GM19099 (cell line): Measurements from ENCODE around the gene TREML2.

ENCODE experiments used
- POLR2A ChIP-seq: IDR thresholded peaks from 3 replicates; pipeline ENCODE4 v1.6.1; 2011; ENCODE audit warnings: low read depth; ENCODE audit not compliant: insufficient read length; ENCODE audit errors: extremely low read depth

Gene TREML2

DNA sequence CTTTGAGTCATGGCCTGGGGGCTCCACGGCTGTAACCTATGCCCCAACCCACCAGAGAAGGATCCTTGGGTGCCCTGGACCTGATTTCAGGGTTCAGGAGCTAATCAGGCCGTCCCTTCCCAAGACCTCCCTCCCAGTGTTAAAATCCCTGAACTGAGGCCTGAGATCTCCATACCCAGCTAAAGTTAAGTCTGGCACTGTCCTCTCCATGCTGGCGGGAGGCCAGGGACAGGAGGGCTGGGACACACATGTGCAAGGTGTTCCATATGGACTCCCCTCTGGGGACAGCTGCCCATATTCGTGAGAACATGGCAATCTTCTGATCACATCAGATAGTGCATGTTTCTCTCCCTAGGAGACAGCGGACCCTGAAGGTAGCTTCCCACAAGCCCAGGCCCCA, 15.7 kb upstream of the TREML2 start:
- TF ChIP-seq POLR2A, result no peak

DNA sequence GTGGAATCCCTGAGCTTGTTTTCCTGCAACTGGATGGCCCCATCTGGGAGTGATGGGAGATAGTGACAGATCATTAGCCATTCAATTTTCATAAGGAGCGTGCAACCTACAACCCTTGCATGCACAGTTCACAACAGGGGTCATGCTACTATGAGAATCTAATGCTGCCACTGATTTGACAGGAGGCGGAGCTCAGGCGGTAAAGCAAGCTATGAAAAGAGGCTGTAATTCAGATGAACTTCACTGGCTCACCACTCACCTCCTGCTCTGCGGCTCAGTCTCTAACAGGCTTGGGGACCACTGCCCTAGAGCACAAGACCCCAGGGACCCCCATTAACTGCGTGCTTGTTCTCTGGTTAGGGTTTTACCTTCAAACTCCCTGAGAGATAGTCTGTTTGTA, 14.8 kb upstream of the TREML2 start:
- TF ChIP-seq POLR2A, result no peak

DNA sequence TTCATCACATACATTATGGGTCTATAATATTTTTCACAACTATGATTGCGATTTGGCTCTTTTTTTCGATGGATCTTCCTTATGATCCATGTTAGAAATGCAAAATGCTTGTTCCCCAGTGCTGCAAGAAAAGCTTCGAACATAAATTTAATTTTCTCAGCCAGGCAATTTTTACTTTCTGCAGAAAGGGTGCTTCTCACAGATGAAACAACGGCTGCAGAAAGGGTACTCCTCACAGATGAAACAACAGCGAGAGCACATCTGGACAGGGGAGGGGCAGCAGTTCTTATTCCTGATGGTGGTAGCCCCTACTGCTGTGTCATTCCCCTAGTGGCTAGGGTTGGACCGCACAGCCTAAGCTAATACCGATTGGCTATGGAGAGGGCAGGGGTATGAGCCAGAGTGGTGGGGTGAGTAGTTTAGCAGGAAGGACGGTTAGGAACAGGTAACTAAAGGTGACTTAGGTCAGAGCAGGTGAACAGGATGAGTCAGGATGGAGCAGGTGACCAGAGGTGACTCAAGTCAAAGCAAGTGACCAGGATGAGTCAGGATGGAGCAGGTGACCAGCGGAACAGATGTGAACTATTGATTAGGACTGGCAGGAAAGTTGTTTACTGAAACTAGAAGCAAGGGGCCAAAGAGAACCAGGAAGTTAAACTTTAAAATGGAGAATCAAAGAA, 13.8 kb upstream of the TREML2 start:
- TF ChIP-seq POLR2A, result no peak

DNA sequence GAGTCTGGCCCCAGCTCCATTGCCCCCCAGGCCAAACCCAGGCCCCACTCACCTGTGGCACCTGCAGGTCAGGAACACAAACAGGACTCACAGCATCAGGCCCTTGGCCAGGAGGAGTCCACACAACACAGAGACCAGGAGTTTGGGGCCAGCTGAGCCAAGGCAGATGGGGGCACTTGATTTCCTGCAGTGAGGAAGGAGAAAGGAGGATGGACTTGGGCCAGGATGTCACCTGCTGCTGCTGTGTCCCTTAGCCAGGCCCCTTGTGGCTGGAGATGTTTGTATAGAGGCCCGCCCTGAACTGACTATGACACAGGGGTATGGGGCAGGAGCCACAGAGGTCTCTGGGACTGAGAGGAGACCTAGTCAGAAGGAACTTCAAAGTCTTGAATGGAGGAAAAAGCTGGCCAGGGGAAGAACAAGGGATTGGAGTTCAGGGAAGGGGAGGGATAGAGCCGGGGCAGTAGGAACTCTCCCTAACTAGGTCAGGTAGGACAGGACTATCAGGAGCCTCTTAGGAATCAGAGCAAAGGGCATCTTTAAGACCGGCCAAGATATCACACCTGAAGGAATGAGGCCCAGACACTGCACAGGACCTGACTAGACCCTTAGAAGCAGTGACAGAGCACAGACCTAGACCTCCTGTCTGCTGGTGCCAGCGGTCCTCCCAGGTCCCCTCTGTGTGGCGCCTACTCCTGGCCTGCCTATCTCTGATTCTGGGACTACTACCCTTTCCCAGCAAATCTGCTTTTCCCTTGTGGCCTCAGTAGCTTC, 8.8 kb upstream of the TREML2 start:
- no peak for TF ChIP-seq POLR2A

DNA sequence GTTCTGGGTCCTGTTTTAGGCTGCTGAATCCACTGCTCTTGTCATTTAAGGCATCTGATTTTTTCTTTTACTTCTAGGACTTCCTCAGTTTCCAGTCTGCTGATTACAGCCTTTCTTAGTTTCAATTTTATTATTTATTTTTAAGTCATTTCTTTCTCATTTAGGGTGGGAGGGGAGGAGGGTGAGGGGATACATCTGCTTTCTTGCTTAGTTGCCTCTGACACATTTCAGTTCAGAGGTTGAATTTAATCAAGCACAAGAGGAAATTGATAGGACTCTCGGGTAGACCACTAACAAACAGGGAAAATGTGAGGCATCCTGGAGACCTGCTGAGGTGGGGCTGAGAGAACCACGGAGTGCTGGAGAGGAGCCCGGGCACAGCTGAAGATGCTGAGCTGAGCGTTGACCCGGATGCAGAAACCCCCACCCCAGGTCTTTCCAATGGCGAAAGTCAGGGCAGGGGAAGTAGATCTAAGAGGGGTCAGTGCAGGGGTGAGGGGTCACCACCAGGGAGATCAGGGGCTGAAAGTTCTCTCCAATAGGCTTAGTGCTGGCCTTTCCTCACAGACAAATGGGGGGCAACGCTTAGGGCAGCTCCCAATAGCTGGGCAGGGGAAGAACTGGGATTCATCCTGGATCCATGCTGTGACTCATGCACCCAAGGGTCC, 7.6 kb upstream of the TREML2 start:
- TF ChIP-seq POLR2A, result no peak

DNA sequence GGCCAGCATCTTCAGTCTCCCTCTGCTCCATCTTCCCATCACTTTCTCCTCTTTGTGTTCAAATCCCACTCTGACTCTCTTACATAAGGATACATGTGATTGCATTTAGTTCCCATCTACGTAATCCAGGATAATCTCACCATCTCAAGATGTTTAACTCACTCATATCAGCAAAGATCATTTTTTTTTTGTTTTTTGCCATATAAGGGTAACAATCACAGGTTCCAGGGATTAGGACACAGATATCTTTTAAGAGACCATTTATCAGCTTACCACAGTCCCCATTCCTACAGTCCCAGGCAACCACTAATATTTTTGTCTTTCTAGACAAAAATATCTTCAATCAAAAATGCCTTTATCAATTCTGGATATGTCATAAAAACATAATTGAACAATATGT, 3.2 kb upstream of the TREML2 start:
- no peak for TF ChIP-seq POLR2A

DNA sequence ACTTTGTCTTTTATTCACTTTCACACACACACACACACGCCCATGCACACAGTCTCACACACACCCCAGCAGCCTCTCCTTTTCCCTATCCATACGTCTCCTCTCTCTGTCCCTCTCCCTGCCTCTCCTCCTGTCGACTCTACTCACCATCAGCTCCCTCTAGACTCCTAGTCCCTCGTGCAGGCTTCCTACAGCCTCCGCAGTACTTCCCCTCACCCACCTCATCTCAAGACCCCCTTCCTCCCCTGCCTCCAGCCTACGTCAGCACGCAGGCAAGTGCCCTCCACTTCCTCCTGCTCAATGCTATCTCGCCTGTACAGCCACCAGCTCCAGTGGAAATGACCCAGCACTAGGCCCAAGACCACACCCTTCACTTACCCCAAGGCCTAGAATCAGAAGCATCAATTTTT, 820 bp upstream of the TREML2 start:
- no peak for TF ChIP-seq POLR2A

DNA sequence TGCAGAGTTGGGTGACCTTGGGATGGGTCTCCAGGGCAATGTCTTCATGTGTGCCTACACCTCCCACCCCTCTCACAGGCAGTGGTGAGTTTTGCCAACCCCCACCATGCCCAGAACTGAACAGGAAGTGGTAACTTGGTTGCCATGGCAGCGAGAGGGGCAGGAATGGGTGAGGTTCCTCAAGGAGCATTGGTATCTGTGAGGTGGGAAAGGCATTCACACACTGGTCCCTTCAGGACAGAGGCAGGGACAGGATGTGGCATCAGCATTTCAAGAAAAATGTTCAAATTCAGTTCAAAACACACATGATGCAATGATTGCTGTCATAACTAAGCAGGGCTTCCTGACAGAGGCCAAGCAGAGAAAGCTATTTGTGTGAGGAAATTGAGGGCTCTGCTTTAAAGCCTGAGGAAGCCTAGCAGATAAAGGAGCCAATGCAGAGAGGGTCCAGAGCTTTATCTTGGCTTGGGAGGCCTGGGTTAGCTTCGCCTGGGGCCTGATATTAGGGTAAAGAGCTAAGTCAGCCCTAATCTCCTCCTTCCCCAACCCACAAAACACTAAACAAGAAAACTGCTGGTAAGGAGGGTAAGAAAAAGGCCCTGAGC, 551 bp downstream of the TREML2 start:
- no peak for TF ChIP-seq POLR2A

DNA sequence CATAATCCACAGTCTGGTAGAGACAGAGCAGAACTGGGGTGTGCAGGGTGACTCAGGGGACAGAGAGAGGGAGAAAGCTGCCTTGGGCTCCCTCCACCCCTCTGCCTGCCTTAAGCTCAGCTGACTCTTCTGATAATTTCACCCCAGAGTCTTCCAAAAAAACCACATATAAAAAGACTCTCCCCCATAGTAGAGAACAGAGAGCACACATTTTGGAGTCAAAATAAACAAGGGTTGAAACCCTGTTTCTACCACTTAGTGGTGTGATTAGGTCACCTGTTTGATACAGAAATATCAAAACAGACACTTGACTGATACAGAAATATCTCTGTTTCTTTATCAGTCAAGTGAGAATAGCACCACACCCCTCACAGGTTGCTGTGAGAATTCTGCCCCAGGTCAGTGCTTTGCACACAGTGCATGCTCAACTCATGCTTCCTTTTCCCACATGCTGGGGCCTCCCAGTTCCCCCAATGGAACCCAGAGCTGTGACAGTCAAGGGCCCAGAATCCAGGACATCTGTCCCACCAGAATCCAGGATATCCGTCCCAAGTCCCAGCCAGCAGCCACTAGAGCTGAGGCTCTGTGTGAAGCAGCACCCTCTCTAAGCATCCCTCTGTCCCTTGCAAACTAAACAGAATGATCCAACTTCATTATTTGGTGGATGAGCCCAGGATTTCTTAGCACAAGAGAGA, 1.2 kb downstream of the TREML2 start:
- no peak for TF ChIP-seq POLR2A

DNA sequence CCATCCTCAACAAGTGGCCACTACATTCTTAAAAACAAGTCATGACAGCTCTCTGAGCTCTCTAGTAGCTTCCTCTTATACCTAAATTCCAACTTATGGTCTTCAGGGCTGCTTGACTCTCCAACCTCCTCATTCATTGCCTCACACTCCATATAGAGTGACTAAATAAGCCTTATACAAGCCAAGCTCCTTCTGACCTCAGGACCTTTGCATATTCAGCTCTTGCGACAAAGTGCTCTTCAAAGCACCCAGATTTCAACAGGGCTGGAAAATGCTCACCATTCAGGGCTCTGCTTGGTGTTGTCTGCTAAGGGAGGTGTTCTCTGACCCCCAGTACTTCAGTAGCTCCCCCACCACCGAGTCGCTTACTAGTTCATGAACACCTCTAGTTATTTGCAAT, 3.7 kb downstream of the TREML2 start:
- no peak for TF ChIP-seq POLR2A

DNA sequence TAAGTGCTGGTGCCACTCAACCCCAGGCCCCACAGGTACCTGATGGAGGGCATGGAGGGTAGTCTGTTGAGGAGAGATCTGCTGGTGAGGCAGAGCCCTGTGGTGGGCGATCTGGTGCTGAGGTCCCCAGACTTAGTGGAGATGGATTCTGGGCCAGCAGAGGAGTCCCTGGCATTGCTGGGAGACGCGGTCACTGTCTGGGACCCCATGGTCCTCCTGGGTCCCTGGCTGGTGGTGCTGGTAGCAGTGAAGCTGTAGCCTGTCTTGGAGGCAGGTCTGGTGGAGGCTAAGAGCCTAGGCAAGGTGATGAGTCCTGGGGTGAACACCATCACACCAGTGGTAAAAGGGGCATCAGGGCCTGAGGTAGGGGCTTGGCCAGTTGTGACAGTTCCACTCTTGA, 6.6 kb downstream of the TREML2 start:
- TF ChIP-seq POLR2A, result no peak

DNA sequence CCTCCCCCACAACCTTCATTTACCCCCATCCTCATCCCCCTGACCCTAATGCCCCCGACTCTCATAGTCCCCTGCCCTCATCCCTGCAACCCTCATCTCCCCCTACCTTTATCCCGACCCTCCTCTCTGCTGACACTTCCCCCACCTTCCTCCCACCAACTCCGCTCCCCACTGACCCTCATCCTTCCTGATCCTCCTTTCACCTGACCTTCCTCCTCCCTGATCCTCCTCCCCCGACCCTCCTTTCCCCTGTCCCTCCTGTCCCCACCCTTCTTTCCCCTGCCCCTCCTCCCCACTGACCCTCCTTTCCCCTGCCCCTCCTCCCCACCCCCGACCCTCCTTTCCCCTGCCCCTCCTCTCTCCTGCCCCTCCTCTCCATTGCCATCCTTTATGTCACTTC, 7.1 kb downstream of the TREML2 start:
- TF ChIP-seq POLR2A, result no peak

DNA sequence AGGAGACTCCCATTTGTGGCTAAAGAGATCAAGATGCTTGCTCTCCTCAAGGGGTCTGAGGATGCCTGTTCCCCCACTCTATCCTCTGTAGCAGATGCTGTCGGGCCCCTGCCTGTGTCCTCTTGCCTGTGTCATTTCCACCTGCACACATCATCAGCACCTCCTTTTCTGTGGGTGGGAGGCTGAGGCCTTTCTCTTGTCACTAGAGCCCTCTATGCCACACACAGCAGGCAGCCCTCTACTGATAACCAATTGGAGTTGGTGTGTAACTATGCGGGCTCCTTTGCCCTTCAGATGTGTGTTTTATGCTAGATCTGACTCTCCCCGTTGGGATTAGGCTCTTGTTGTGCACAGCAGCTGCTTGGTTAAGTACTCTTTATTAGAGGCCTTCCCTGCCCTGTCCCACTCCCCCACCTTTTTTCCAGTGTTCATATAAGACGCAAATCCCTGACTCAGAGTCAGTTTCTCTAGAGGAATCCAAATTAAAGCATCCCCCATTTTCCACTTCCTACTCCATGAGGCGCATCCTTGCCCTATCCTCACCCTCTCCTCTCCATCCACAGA, 7.7 kb downstream of the TREML2 start:
- no peak for TF ChIP-seq POLR2A

DNA sequence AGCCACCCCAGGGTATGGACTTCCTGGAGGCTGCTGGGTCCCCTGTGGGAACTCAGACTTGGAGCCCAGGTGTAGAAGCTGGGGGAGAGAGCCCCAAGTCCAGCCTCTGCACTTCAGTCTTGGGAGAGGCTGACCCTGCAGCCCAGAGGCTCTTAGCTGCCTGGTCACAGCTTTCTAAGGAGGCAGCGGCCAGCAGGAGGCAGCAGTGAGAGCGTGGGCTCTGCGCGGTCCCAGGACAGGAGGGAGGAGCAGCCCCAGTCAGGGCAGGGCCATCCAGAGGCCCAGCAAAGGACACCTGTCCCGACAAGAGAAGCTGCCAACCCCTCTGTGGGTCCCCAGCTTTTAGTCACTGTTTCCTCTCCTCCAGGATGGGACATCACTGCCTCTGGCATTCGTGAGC, 9.4 kb downstream of the TREML2 start:
- TF ChIP-seq POLR2A, result no peak

DNA sequence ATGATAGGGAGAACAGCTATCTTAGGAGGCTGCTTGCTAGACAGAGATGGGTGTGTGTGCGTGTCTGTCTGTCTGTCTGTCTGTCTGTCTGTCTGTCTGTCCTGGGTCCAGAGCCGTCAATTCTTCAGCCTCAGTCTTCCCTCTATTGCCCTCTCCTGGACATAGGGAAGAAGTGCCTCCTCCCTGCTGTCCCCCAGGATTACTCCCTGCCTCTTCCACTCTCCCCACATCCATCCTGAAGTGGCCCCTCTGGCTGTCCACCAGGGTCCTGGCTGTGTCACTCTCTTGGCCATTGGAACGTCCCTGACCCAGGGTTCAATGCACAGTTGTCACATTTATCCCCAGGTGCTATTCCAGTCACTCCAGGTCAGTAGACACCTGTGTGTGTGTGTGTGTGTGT, 10.2 kb downstream of the TREML2 start:
- no peak for TF ChIP-seq POLR2A
